ENCODE data around the gene AIG1. TPM values are rescaled to one million over a fixed set of nuclear protein-coding genes. Genes with fewer than 3 reads are reported as not detected.

Gene AIG1
- total RNA-seq, 2 donors from 2014 or later, result 41.3 to 67.0 TPM

- Histone ChIP-seq H3K36me3 (no peaks in the 10 kb centered on the region), H3K27me3 (replicated peaks; ENCODE audit: insufficient read depth) (no peaks in the 10 kb centered on the region), H3K4me1 (replicated peaks) (no peaks in the 10 kb centered on the region), H3K9me3 (no peaks in the 10 kb centered on the region), H3K27ac (no peak overlapping the region), H3K4me3 (no peak overlapping the region)
- TF ChIP-seq POLR2A (IDR thresholded peaks at IDR 0.05), result no peak
- TF ChIP-seq, protein P1, sequence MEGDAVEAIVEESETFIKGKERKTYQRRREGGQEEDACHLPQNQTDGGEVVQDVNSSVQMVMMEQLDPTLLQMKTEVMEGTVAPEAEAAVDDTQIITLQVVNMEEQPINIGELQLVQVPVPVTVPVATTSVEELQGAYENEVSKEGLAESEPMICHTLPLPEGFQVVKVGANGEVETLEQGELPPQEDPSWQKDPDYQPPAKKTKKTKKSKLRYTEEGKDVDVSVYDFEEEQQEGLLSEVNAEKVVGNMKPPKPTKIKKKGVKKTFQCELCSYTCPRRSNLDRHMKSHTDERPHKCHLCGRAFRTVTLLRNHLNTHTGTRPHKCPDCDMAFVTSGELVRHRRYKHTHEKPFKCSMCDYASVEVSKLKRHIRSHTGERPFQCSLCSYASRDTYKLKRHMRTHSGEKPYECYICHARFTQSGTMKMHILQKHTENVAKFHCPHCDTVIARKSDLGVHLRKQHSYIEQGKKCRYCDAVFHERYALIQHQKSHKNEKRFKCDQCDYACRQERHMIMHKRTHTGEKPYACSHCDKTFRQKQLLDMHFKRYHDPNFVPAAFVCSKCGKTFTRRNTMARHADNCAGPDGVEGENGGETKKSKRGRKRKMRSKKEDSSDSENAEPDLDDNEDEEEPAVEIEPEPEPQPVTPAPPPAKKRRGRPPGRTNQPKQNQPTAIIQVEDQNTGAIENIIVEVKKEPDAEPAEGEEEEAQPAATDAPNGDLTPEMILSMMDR (IDR thresholded peaks at IDR 0.05), result no peak
- TF ChIP-seq POLR2AphosphoS5 (IDR thresholded peaks at IDR 0.05), result no peak
- DNase-seq (ENCODE audit: low spot score), result no peak
- intact Hi-C loops (cut with DNase I), result no loop called here
- WGBS, result 98% methylated on average over 2 of the region's 2 CpGs
Measured at GRCh38 chr6:143210420-143210819, 149.7 kb downstream of the AIG1 start.

DNA sequence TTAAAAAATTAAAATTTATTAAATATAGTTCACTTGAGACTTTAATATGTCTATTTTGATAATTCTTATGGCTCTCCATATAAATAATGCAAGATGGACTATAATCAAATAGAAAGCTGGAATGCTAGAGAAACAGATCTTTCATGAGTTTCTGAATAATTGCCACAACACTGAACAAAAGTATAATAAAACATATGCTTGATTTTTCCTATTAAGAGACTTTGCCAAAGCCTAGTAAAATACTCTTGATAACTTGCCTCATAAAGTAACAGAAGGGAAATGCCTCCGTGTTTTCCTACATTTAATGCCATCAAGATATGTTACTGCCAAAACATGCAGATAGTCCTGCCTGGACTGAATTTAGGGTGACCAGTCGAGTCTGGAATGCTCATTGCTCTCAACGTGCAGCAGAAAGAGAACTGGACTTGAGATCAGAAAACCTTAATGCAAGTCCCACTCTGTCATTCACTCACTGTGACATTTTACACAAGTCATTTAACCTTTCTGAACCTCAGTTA, 153.2 kb downstream of the AIG1 start:
- Histone ChIP-seq H3K4me1 (replicated peaks) (no peaks in the 10 kb centered on the region), H3K9me3 (no peaks in the 10 kb centered on the region), H3K36me3 (no peaks in the 10 kb centered on the region), H3K4me3 (no peak overlapping the region), H3K27ac (no peak overlapping the region), H3K27me3 (replicated peaks; ENCODE audit: insufficient read depth) (no peaks in the 10 kb centered on the region)
- WGBS, result 16% methylated on average over 3 of the region's 3 CpGs
- DNase-seq (ENCODE audit: low spot score), result no peak
- TF ChIP-seq, protein P1 (IDR thresholded peaks at IDR 0.05), result no peak
- TF ChIP-seq POLR2AphosphoS5 (IDR thresholded peaks at IDR 0.05), result no peak
- no peak for TF ChIP-seq POLR2A (IDR thresholded peaks at IDR 0.05)
- intact Hi-C loops (cut with DNase I), result no loop called here

GRCh38 chr6:143215363-143215762, 154.7 kb downstream of the AIG1 start:
- no peak overlapping the region for H3K4me3 ChIP-seq
- no peaks in the 10 kb centered on the region for H3K36me3 ChIP-seq
- H3K27ac ChIP-seq, result no peak overlapping the region
- 49% methylated on average over 2 of the region's 2 CpGs for whole genome bisulfite sequencing
- no peaks in the 10 kb centered on the region for H3K9me3 ChIP-seq
- intact Hi-C loops (cut with DNase I), result no loop called here
- TF ChIP-seq POLR2AphosphoS5 (IDR thresholded peaks at IDR 0.05) (no peak), POLR2A (IDR thresholded peaks at IDR 0.05) (no peak)
- TF ChIP-seq, protein P1 (IDR thresholded peaks at IDR 0.05), result no peak
- no peaks in the 10 kb centered on the region for H3K4me1 ChIP-seq (replicated peaks)
- DNase-seq (ENCODE audit: low spot score), result no peak
- no peaks in the 10 kb centered on the region for H3K27me3 ChIP-seq (replicated peaks; ENCODE audit: insufficient read depth)

DNA sequence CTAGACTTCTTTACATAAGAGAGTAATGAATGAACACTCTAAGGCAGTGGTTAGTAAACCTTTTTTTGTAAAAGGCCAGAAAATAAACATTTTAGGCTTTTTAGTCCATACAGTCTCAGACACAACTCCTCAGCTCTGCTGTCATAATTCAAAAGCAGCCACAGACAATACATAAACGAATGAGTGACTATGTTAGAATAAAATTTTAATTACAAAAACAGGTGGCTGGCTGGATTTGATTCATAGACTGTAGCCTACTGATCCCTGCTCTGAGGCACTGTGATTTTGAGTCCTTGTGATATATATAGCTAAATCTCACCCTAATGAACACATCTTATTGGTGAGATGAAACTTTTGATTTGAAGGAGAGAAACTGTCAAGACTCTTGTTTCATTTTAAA, 155.1 kb downstream of the AIG1 start:
- WGBS, result 50% methylated on average over 1 of the region's 1 CpG
- no peaks in the 10 kb centered on the region for H3K9me3 ChIP-seq
- H3K4me3 ChIP-seq, result no peak overlapping the region
- TF ChIP-seq POLR2A (IDR thresholded peaks at IDR 0.05), result no peak
- no peak for TF ChIP-seq POLR2AphosphoS5 (IDR thresholded peaks at IDR 0.05)
- TF ChIP-seq, protein P1 (IDR thresholded peaks at IDR 0.05), result no peak
- no peak overlapping the region for H3K27ac ChIP-seq
- intact Hi-C loops (cut with DNase I), result no loop called here
- DNase-seq (ENCODE audit: low spot score), result no peak
- no peaks in the 10 kb centered on the region for H3K27me3 ChIP-seq (replicated peaks; ENCODE audit: insufficient read depth)
- H3K4me1 ChIP-seq (replicated peaks), result no peaks in the 10 kb centered on the region
- H3K36me3 ChIP-seq, result no peaks in the 10 kb centered on the region

DNA sequence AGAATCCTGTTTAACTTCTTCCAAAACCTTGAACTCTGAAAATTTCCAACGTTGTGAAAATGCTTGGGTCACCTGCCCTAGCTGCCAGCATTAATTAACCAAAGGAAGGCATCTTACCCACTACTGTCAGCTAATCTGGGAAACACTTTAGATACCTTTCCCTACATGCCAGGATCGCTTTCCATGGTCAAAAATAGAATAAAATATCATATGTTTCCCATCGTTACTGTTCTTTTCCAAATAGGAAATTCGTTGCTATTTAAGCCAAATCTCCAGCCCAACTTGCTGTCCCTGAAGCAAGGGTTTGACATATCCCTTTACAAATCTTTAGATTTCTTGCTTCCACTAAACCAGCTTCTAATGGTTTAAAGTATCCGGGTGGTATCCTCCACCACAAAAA, 157.5 kb downstream of the AIG1 start:
- intact Hi-C loops (cut with DNase I), result no loop called here
- DNase-seq (ENCODE audit: low spot score), result no peak
- TF ChIP-seq POLR2A (IDR thresholded peaks at IDR 0.05) (no peak), POLR2AphosphoS5 (IDR thresholded peaks at IDR 0.05) (no peak)
- TF ChIP-seq, protein P1 (IDR thresholded peaks at IDR 0.05), result no peak
- H3K27me3 ChIP-seq (replicated peaks; ENCODE audit: insufficient read depth), result no peaks in the 10 kb centered on the region
- no peak overlapping the region for H3K4me3 ChIP-seq
- no peak overlapping the region for H3K27ac ChIP-seq
- no peaks in the 10 kb centered on the region for H3K4me1 ChIP-seq (replicated peaks)
- WGBS, result 90% methylated on average over 5 of the region's 5 CpGs
- no peaks in the 10 kb centered on the region for H3K36me3 ChIP-seq
- no peaks in the 10 kb centered on the region for H3K9me3 ChIP-seq
